HUES48 (cell line): ENCODE results near the gene KLK12.

Experiments
- H3K27ac ChIP-seq: one replicate; pipeline ENCODE4 v1.7.0; 2013; ENCODE audit warnings: low read depth, low read length, inconsistent platforms
- H3K27me3 ChIP-seq: 2 replicates; pipeline ENCODE4 v1.6.1; 2013; ENCODE audit warnings: mild to moderate bottlenecking, low read length; ENCODE audit not compliant: control insufficient read depth, insufficient read depth
- H3K36me3 ChIP-seq: 2 replicates; pipeline ENCODE4 v1.6.1; 2013; ENCODE audit warnings: low read length; ENCODE audit not compliant: control insufficient read depth, insufficient read depth
- H3K4me1 ChIP-seq: 2 replicates; pipeline ENCODE4 v1.6.1; 2013; ENCODE audit warnings: mild to moderate bottlenecking, low read length; ENCODE audit not compliant: control insufficient read depth, insufficient read depth
- H3K4me3 ChIP-seq: 2 replicates; pipeline ENCODE4 v1.5.1; 2013; ENCODE audit warnings: mild to moderate bottlenecking, low read depth, low read length
- H3K9ac ChIP-seq: 2 replicates; pipeline ENCODE4 v1.6.1; 2013; ENCODE audit warnings: mild to moderate bottlenecking, low read depth, low read length, moderate library complexity
- H3K9me3 ChIP-seq: 2 replicates; pipeline ENCODE4 v1.6.1; 2013; ENCODE audit warnings: low read length; ENCODE audit not compliant: control insufficient read depth, insufficient read depth

Gene KLK12

DNA sequence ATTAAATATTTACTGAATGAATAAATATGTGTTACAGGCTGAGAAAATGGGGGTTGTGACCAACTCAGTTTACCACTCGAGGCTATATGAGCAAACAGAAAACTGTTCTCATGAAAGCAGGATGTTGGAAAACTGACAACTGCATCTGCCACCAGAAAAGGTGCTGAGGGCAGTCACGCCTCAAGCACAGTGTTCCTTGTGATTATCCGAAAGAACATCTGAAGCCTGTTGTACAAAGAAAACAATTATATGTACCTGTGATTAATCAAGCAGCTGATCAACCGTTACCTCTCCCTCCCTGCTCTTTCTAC is 36.2 kb upstream of the KLK12 start:
- Histone ChIP-seq H3K9ac (no peak overlapping the region), H3K27me3 (no peaks in the 10 kb centered on the region), H3K36me3 (no peaks in the 10 kb centered on the region), H3K4me1 (0 out of 2 replicates have a peak, but pooled peaks cover 1% of the 10 kb centered on the region), H3K9me3 (0 out of 2 replicates have a peak, but pooled peaks cover 5% of the 10 kb centered on the region), H3K4me3 (no peak overlapping the region), H3K27ac (no peak overlapping the region)

DNA sequence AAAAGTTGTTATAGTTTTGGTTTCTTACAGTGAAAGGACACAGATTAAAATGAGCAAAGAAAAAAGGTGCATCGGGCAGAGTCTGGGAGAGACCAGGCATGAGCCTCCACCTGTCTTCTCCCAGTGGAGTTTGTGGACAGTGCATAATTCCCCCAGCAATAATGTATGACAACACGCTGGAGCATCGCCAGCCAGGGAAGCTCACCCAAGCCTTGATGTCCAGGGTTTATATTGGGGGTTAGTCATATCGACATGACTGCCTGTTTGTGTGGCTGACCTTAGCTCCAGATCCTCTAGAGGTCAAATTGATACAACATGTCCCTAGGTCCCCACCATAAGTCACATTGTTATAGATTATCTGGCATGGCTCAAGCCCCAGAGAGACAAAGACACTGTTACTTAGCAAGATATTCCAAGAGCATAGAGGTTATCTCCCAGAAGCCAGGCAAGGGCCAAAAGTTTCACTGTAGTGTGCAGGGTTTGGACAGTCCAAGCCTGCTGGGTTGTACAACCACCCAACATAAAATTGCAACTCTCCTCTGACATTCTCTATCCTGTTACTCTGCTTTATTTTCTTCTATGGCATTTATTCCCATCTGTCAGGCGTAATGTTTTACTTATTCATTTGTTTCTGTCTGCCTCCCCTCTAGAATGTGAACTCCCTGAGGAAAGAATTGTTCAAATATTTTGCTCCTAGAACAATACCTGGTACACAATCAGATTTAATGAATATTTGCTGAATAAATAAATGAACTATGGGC is 35.7 kb upstream of the KLK12 start:
- H3K27ac ChIP-seq, result no peak overlapping the region
- no peaks in the 10 kb centered on the region for H3K27me3 ChIP-seq
- peaks cover 7% of the 10 kb centered on the region; the same call in 1 of the 2 replicates for H3K4me1 ChIP-seq
- H3K4me3 ChIP-seq, result no peak overlapping the region
- H3K9ac ChIP-seq, result no peak overlapping the region
- no peaks in the 10 kb centered on the region for H3K36me3 ChIP-seq
- 0 out of 2 replicates have a peak, but pooled peaks cover 5% of the 10 kb centered on the region for H3K9me3 ChIP-seq

DNA sequence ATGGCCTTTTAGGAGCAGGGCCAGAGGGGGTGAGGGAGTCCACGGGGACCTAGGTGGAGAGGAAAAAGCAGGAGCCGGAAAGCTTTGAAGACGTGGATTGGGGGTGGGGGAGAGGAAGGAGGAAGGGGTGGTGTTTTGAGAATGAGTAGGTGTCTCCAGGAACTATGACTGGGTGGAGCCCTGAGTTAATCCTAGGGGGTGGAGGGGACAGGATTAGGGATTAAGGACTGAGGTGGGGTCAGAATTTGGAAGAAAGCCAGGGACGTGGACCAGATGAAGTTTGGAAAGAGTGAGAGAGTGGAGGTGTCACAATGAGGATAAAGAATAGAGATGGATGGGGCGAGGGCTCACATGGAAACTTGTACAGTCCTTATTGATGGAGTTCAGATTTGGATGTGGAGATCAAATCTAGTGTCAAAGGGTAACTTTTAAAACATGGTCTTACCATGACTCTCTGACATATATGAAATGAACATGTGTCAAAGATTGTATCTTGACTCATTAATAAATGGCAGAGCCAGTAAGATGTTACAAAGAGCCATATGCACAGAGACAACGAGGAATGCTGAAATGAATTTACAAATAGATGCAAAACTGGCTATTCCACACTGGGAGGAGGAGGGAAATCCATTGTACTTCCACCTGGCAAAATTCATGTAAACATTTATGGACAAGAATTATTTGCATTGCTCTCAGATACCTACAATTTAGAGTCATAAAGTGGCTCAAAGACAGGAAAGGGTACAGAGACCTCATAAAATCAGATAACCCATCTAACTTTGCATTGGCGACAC is 31.8 kb upstream of the KLK12 start:
- Histone ChIP-seq H3K27me3 (no peaks in the 10 kb centered on the region), H3K4me1 (peaks cover 7% of the 10 kb centered on the region; the same call in 1 of the 2 replicates), H3K27ac (no peak overlapping the region), H3K9me3 (no peaks in the 10 kb centered on the region), H3K36me3 (no peaks in the 10 kb centered on the region), H3K4me3 (no peak overlapping the region), H3K9ac (no peak overlapping the region)

DNA sequence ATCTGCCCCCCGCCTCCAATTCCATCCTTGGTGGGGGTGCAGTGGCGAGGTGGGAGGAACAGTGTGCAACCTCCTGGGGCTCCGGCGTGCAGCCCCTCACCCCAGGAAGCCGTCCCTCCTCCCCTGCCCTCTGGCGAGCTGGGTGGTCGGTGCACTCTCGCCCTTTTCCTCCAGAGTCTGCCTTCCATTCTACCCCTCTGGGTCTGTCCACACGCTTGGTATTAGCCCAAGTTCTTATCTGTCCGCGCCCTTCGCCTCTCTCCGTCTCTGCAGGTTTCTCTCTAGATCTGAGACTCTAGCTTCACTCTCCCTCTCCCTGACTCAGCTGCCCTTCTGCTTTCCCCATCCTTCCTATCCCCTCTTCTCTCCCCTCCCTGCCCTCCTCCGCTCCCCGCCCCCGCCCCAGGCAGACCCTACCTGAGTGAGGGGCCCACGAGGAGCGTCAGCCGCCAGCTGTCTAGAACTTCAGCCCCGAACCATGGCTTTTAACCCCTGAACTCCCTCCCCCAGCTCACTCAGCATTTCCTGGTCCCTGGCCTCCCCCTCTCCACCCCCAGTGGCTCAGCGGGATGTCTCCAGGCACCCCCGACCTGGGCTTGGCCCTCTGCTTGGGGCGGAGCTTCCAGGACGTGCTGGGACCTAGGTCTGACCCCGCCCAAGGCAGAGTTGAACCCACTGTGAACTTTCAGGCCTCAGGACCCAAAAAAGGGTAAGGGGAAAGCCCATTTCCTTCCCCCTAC is 30.6 kb upstream of the KLK12 start:
- peak overlapping the region; percentile 85 for H3K4me3 ChIP-seq
- no peak overlapping the region for H3K9ac ChIP-seq
- peaks cover 7% of the 10 kb centered on the region; the same call in 1 of the 2 replicates for H3K4me1 ChIP-seq
- H3K27ac ChIP-seq, result peak overlapping the region; percentile 34
- no peaks in the 10 kb centered on the region for H3K9me3 ChIP-seq
- no peaks in the 10 kb centered on the region for H3K36me3 ChIP-seq
- no peaks in the 10 kb centered on the region for H3K27me3 ChIP-seq

DNA sequence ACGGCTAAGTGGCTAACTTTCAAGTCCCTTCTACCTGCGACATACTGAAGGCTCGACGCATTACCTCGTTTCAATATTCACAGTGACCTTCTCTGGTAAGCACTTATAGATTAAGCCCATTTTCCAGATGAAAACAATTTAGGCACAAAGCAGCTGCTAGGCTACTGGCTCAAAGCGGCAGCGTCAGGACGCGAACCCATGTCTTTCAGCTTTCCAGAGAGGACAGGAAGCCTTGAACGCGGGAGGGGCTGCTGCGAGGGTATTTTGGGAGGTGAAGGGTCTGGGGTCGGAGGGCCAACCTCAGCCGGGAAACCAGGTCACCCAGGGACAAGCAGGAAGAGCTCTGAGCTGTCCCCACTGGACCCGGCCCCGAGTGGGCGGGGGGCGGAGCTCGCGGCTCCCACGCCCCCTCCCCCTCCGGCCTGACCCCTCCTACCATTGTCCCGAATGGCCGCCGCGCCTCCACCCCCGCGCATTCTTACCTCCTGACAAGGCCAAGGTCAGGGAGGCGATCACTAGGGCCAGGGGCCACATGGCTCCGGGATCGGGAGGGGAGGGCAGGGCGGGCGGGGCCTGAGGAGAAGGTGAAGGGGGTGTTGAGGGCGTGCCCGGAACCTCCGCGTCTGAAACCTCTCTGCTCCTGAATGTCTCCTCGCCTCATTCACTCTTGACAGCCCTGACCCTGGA is 29.9 kb upstream of the KLK12 start, which contains the start of gene KLK13:
TSS of gene KLK13 (minus strand) at position 559 of the 687 bp plus-strand sequence. CDS start at position 534, 25 bp downstream.
- H3K9ac ChIP-seq, result no peak within 1 kb of the TSS
- peak within 1 kb of the TSS; percentile 85 for H3K4me3 ChIP-seq
- no peaks in the 10 kb centered on the region for H3K9me3 ChIP-seq
- no peaks in the 10 kb centered on the region for H3K27me3 ChIP-seq
- peaks cover 7% of the 10 kb centered on the region; the same call in 1 of the 2 replicates for H3K4me1 ChIP-seq
- no peaks in the 10 kb centered on the region for H3K36me3 ChIP-seq
- H3K27ac ChIP-seq, result peak within 1 kb of the TSS; percentile 40

DNA sequence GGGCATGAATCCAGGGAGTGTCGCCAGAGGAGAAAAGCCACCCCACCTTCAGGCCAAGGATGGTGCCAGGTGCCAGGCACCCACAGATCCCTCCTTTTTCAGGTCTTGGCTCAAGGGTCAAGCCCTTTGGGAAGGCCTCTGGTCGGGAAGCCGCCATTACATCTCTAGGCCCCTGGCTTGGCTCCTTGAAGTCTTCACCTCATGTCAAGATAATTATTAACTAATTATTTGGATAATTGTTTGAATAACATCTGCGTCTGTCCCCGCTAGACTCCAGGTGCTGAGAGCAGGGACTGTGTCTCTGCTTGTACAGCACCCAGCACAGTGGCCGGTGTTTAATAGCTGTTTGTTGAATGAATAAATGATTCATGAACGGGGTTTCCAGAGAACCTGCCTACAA is 28.9 kb upstream of the KLK12 start:
- peaks cover 7% of the 10 kb centered on the region; the same call in 1 of the 2 replicates for H3K4me1 ChIP-seq
- H3K9me3 ChIP-seq, result no peaks in the 10 kb centered on the region
- no peaks in the 10 kb centered on the region for H3K27me3 ChIP-seq
- H3K9ac ChIP-seq, result no peak overlapping the region
- no peak overlapping the region for H3K27ac ChIP-seq
- H3K4me3 ChIP-seq, result no peak overlapping the region
- H3K36me3 ChIP-seq, result no peaks in the 10 kb centered on the region

DNA sequence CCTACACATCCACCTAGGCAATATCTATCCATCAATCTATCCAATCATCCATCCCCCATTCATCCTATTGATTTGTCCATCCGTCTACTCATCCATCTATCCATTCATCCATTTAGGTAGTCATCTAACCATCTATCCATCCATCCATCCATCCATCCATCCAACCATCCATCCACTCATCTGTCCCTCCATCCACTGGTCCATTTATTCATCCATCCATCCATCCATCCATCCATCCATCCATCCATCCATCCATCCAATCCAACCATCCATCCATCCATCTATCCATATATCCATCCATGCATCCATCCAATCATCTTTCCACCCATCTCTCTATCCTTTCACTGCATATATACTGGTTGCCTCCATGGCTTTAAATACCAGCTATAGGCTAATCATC is 26.2 kb upstream of the KLK12 start:
- Histone ChIP-seq H3K9ac (no peak overlapping the region), H3K4me3 (no peak overlapping the region), H3K9me3 (no peaks in the 10 kb centered on the region)

DNA sequence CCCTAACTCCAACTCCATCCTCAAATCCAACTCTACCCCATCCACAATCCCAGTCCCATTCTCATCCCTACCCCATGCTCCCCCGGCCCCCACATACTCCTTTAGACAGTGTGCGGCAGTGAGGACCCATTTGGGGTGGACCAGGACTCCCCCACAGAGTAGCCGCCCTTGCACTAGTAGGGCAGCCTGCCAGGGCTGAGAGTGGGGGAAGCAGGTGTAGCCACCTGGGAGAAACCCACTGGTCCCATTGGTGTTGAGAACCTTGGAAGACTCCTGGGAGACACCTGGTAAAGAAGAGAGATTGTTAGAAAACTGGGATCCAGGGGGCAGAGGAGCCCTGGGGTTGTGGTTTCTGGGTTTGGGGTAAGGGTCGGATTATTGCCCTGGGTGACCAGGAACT is 25.5 kb upstream of the KLK12 start:
- Histone ChIP-seq H3K4me3 (no peak overlapping the region), H3K36me3 (no peaks in the 10 kb centered on the region), H3K27ac (no peak overlapping the region), H3K27me3 (no peaks in the 10 kb centered on the region), H3K4me1 (no peaks in the 10 kb centered on the region), H3K9me3 (no peaks in the 10 kb centered on the region), H3K9ac (no peak overlapping the region)

More for the DNA sequence above, 26.2 kb upstream of the KLK12 start:
- no peak overlapping the region for H3K27ac ChIP-seq
- H3K27me3 ChIP-seq, result no peaks in the 10 kb centered on the region
- H3K4me1 ChIP-seq, result peaks cover 5% of the 10 kb centered on the region; the same call in 1 of the 2 replicates
- H3K36me3 ChIP-seq, result no peaks in the 10 kb centered on the region

DNA sequence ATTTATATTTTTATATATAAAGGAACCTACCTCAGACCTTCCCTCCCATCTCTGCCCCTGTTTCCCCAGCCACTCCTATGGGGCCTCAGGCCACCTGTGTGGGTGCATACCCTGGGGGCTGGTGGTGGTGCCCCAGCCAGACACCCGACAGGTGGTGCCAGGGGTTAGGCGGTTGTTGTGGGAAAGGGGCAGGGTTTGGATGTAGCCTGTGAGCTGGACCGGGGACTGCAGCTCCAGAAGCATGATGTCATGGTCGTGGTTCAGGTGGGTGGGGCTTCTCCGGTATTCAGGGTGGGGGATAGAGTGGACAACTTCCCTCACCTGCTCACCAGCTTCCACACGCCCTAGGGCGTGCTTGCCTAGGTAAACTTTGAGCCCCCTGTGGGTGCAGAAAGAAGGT is 24.9 kb upstream of the KLK12 start:
- no peaks in the 10 kb centered on the region for H3K27me3 ChIP-seq
- no peak overlapping the region for H3K9ac ChIP-seq
- H3K36me3 ChIP-seq, result no peaks in the 10 kb centered on the region
- no peak overlapping the region for H3K4me3 ChIP-seq
- no peaks in the 10 kb centered on the region for H3K4me1 ChIP-seq
- no peaks in the 10 kb centered on the region for H3K9me3 ChIP-seq
- H3K27ac ChIP-seq, result no peak overlapping the region

DNA sequence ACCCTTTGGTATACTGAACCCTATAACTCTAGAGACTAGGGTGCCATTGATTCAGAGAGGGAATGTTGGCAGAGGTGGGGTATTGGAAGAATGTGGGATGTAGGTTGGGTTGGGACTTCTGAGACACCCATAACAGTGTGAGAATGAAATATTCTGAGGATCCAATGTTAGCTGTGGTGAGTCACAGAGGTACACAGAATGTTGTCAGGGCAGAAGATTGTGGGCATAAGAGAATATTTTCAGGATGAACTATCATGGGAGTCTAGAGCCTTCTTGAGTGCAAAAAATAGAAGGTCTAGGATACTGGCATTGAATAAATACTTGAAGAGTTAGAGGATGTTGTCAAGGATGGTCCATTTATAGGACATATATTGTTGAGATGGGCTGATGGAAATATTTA is 21.1 kb upstream of the KLK12 start:
- Histone ChIP-seq H3K4me1 (no peaks in the 10 kb centered on the region), H3K36me3 (no peaks in the 10 kb centered on the region), H3K9ac (no peak overlapping the region), H3K27me3 (no peaks in the 10 kb centered on the region), H3K4me3 (no peak overlapping the region), H3K27ac (no peak overlapping the region), H3K9me3 (no peaks in the 10 kb centered on the region)
